ENCODE data around the gene PCDH9. TPM values are rescaled to one million over a fixed set of nuclear protein-coding genes. Genes with fewer than 3 reads are reported as not detected.

PCDH9 gene
- total and polyA plus RNA-seq, 11 donors: 3.0 to 39.6 (median 21.6) TPM

DNA sequence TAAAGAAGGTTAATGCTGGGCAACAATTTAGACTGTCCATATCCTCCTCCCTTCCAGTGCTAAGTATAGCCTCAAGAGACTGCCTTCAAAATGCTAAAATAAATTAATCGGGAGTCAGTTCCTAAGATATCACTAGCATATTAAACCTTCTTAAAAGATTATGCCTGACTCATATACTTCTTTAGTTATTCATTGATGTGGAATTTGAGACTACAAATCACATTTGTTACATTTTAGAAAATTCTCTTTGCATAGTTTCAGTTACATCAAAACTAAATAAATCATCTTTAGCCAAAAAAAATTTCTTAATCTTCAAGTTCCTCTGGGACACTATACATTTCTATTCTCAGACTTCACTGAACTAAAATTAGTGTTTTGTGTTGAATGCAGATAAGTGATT lies 769.1 kb downstream of the PCDH9 start:
- TF ChIP-seq CTCF (IDR thresholded peaks at IDR 0.05) (no peak), POLR2A (IDR thresholded peaks at IDR 0.05) (no peak)
- Histone ChIP-seq H3K4me3 (no peak overlapping the region), H3K9me3 (no peaks in the 10 kb centered on the region), H3K27me3 (no peaks in the 10 kb centered on the region), H3K27ac (no peak overlapping the region), H3K4me1 (peaks cover 0 to 7% (median 0%) of the 10 kb centered on the region in 12 donors), H3K36me3 (no peaks in the 10 kb centered on the region)
- DNase-seq (no peak), ATAC-seq (no peak)
- intact Hi-C loops (cut with DNase I): no loop called here
- 31 to 40% (median 36%) methylated on average over 1 of the region's 1 CpG for WGBS, 4 donors

DNA sequence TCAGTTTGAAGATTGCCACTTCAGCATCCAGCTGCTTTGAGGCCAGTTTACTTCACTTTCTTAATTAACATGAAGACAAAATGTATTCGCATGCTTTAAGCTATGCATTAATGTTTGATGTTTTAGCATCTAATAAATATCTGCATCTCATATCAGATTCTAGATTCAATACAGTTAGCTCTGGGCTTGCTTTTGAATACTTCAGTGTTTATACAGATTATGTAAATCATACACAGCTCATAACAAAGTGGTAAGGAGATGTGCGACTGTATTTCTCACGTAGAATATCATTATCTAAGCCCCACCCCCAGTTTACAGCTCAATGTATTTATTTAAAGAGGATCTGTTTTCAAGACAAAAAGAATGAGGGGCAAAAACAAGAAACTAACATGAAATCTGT lies 770.5 kb downstream of the PCDH9 start:
- Histone ChIP-seq H3K4me1 (peaks cover 0 to 7% (median 0%) of the 10 kb centered on the region in 12 donors), H3K9me3 (no peaks in the 10 kb centered on the region), H3K27me3 (no peaks in the 10 kb centered on the region), H3K36me3 (no peaks in the 10 kb centered on the region), H3K4me3 (no peak overlapping the region), H3K27ac (no peak overlapping the region)
- DNase-seq (no peak), ATAC-seq (no peak)
- no peak for TF ChIP-seq CTCF (IDR thresholded peaks at IDR 0.05)
- TF ChIP-seq POLR2A (IDR thresholded peaks at IDR 0.05): no peak
- 87 to 92% (median 91%) methylated on average over 3 of the region's 3 CpGs for WGBS, 4 donors
- intact Hi-C loops (cut with DNase I): no loop called here

GRCh38 chr13:66459143-66459542 lies 771.0 kb downstream of the PCDH9 start:
- Histone ChIP-seq H3K27me3 (no peaks in the 10 kb centered on the region), H3K36me3 (no peaks in the 10 kb centered on the region), H3K9me3 (no peaks in the 10 kb centered on the region), H3K27ac (no peak overlapping the region), H3K4me3 (no peak overlapping the region), H3K4me1 (peaks cover 0 to 7% (median 0%) of the 10 kb centered on the region in 12 donors)
- intact Hi-C loops (cut with DNase I): no loop called here
- 86 to 95% (median 91%) methylated on average over 2 of the region's 2 CpGs for WGBS, 4 donors
- ATAC-seq (no peak), DNase-seq (no peak)
- TF ChIP-seq CTCF (IDR thresholded peaks at IDR 0.05) (no peak), POLR2A (IDR thresholded peaks at IDR 0.05) (no peak)

DNA sequence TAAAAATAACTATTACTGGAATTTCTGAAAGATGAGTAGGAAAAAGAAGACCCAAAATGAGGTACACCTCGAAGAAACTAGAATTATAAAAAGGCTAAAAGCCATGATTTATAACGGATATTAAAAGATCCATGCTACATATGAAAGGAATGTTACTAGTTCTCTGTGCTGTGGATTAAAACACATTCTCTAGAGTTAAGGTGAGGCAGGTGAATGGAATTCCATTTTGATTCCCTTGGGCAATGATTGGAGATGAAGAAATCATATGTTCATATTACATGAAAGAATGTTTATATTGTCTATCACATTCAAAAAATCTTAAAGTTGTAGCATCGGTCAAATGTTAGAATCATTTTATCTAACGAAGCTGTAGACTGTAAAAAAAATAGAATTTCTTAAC lies 783.7 kb downstream of the PCDH9 start:
- intact Hi-C loops (cut with DNase I): no loop called here
- Histone ChIP-seq H3K4me3 (no peak overlapping the region), H3K4me1 (no peaks in the 10 kb centered on the region), H3K27ac (no peak overlapping the region), H3K36me3 (no peaks in the 10 kb centered on the region), H3K27me3 (no peaks in the 10 kb centered on the region), H3K9me3 (no peaks in the 10 kb centered on the region)
- no peak for DNase-seq
- no peak for ATAC-seq
- WGBS, 4 donors: 77 to 92% (median 89%) methylated on average over 4 of the region's 4 CpGs
- TF ChIP-seq CTCF (IDR thresholded peaks at IDR 0.05) (no peak), POLR2A (IDR thresholded peaks at IDR 0.05) (no peak)

All from heart left ventricle (tissue), 16 donors.